AG04449 (cell line): ENCODE data around the gene OPA1.

ENCODE experiments used
- CTCF ChIA-PET: fragments of 350-600 bp; formaldehyde crosslinking; extraction: SDS; loops from one replicate; lab custom pipeline; 2021; ENCODE audit warnings: antibody characterized with exemption; lab: Yijun Ruan, JAX
- POLR2A ChIA-PET: fragments of 400-600, 350-600 bp; formaldehyde crosslinking; extraction: SDS; loops from one replicate; lab custom pipeline; 2020; ENCODE audit warnings: antibody characterized with exemption, inconsistent platforms; lab: Yijun Ruan, JAX
- DNase-seq: peaks from one replicate; pipeline ENCODE4 v3.0.0-alpha.2; 2010; ENCODE audit warnings: low read depth, low spot score
- H3K4me3 ChIP-seq: 2 replicates; pipeline ENCODE4 v1.5.1; 2011; ENCODE audit warnings: low read depth, mild to moderate bottlenecking, control low read depth, low read length
- TF ChIP-seq, protein P1 (sequence below): IDR thresholded peaks from one replicate; pipeline ENCODE4 v1.5.1; 2011; ENCODE audit warnings: mild to moderate bottlenecking, moderate library complexity, low read length, control low read depth, inconsistent platforms; ENCODE audit not compliant: insufficient read depth; ENCODE audit errors: missing control alignments

Gene OPA1

DNA sequence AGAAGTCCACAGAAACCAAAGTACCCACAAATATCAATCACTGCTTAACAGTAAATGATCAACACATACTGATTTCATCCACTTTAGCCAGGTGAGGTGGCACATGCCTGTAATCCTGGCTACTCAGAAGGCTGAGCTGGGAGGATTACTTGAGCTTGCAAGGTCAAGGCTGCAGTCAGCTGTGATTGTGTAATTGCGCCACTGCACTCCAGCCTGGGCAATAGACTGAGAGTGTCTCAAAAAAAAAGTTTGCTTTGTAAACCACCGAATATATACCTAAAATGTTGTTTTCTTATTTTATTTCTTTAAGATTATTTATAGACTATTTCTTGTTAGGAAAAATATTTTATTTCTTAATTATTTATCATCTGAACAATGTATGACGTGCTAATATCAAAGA, 29.6 kb upstream of the OPA1 start:
- POLR2A ChIA-PET, result no interaction called here
- CTCF ChIA-PET, result interaction anchor here (1.6 kb wide), 1 partner anchor 750 kb away, joined by 6 read pairs; no protein-coding TSS in a partner anchor
- TF ChIP-seq, protein P1, sequence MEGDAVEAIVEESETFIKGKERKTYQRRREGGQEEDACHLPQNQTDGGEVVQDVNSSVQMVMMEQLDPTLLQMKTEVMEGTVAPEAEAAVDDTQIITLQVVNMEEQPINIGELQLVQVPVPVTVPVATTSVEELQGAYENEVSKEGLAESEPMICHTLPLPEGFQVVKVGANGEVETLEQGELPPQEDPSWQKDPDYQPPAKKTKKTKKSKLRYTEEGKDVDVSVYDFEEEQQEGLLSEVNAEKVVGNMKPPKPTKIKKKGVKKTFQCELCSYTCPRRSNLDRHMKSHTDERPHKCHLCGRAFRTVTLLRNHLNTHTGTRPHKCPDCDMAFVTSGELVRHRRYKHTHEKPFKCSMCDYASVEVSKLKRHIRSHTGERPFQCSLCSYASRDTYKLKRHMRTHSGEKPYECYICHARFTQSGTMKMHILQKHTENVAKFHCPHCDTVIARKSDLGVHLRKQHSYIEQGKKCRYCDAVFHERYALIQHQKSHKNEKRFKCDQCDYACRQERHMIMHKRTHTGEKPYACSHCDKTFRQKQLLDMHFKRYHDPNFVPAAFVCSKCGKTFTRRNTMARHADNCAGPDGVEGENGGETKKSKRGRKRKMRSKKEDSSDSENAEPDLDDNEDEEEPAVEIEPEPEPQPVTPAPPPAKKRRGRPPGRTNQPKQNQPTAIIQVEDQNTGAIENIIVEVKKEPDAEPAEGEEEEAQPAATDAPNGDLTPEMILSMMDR, result no peak
- no peak overlapping the region for H3K4me3 ChIP-seq
- no peak for DNase-seq

DNA sequence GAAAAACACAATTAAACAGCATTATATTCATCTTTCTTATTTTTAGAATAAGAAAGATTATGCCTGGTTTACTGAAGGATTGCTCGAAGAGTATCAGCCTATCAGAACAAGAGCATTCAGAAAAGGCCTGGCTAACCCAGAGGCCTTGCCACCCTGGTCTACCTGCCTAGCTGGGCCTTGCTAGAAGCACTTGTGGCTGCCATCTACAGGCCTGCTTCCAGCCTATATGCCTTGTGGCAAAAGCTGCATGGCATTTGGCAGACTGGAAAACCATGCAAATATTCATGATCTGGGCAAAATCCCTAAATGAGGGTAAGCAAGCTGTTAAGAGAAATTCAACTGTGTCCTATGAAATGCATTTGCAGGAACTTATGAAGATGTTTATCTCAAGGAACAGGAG, 29.0 kb upstream of the OPA1 start:
- no peak for DNase-seq
- TF ChIP-seq, protein P1, result no peak
- no peak overlapping the region for H3K4me3 ChIP-seq
- CTCF ChIA-PET, result interaction anchor here (1.6 kb wide), 1 partner anchor 751 kb away, joined by 6 read pairs; no protein-coding TSS in a partner anchor
- POLR2A ChIA-PET, result no interaction called here

DNA sequence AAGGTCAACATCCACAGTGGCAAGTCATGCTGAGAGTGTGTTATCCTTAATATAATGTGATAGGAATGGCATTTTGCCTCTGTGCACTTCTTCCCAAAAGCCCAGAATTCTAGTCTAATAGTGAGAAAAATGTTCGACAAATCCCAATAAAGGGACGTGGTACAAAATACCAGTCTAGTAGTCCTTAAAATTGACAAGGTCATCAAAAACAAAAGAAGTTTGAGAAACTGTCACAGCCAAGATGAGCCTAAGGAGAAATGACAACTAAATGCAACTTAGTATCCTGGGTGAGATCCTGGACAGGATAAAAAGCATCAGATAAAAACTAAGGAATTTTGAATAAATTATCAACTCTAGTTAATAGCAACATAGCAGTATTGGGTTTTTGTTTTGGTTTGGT, 23.9 kb upstream of the OPA1 start:
- CTCF ChIA-PET, result interaction anchor here (1.5 to 4.9 kb wide), 3 partner anchors 756 to 1004 kb away, joined by 3 to 41 read pairs (median 6); no protein-coding TSS in a partner anchor
- TF ChIP-seq, protein P1, result no peak
- no peak overlapping the region for H3K4me3 ChIP-seq
- DNase-seq, result no peak
- POLR2A ChIA-PET, result no interaction called here

DNA sequence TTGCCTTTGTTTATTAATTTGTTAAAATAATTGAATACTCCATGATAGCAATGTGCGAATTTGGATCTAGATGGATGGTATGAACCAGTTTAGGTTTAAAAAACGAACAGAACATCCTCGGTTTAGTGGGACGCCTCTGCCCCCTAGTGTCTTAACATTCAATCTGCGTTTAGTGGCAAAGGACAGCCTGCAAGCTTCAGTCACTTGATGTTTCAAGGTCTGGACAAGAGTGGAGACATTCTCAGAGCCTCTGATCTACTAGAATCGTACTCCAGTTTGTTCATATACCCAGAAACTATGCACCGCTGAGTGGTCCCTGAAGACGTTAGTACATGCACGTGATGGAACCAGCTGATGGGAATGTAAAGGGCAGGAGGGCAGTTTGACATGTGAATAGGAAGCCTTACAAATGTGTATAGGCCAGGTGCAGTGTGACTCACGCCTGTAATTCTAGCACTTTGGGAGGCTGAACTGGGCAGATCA, 20.5 kb upstream of the OPA1 start:
- H3K4me3 ChIP-seq, result no peak overlapping the region
- TF ChIP-seq, protein P1, result peak; percentile 78
- no peak for DNase-seq
- POLR2A ChIA-PET, result no interaction called here
- CTCF ChIA-PET, result interaction anchor here (0.6 to 4.9 kb wide), 13 partner anchors 8 to 1107 kb away, joined by 3 to 41 read pairs (median 5); no protein-coding TSS in a partner anchor

DNA sequence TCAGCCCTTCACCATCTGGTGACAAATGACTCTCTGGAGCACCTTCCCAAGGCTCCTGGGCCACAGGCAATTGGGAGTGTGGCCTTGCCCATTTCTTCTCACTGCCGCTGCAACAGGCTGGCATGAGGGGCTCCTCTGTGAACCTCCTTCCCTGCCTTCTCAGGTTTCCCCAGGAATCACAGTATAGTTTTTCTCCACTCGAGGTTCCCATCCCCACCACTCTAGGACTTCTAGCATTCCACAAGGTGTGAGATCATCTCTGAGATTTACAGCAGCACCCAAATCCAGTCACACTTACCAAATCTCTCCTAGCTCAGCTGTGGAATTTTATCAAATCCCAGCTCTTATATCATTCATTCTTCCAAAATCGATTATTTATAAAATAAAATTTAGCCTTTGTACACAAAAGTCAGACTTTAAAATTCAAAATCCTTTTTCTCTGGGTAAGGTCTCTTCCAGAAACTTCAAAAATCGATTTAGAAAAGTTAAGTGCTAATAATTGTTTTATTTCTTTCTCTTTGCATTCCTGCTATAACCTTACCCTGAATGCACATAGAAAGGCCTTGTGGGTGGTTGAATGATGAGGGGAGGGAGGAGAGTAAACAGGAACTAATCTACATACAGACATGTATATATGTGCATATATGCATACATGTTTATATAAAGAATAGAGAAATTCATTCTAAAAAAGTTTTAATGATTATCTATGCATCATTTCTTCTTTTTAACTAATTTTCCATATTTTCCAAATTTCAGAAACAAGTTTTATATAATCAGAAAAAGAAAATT, 19.4 kb upstream of the OPA1 start:
- TF ChIP-seq, protein P1, result no peak
- POLR2A ChIA-PET, result no interaction called here
- H3K4me3 ChIP-seq, result no peak overlapping the region
- CTCF ChIA-PET, result interaction anchor here (0.6 to 4.9 kb wide), 13 partner anchors 10 to 1110 kb away, joined by 3 to 41 read pairs (median 6); no protein-coding TSS in a partner anchor
- no peak for DNase-seq

DNA sequence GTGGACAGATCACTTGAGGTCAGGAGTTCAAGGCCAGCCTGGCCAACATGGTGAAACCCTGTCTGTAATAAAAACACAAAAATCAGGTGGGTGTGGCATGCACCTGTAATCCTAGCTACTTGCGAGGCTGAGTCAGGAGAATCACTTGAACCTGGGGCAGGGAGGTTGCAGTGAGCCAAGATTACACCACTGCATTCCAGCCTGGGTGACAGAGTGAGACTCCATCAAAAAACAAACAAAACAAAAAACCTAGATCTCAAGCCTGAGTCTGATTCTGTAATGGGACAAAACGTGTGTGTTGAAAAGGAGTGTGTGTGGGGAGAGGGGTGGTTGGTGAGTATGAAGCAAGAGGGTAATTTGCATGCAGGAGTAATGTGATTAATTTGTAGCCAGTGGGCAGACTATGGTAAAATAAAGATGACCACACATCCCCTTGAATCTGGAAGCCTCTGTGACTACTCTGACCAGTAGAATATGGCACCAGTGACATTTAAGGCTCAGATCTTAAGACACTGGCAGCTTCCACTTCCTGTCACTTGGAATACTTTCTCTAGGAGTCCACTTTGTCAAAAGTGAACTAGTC, 18.4 kb upstream of the OPA1 start:
- CTCF ChIA-PET, result interaction anchor here (1.0 to 4.1 kb wide), 5 partner anchors 533 to 1111 kb away, joined by 3 to 29 read pairs (median 5); no protein-coding TSS in a partner anchor

More for the DNA sequence above, 18.4 kb upstream of the OPA1 start:
- TF ChIP-seq, protein P1, result no peak
- POLR2A ChIA-PET, result no interaction called here
- no peak overlapping the region for H3K4me3 ChIP-seq
- no peak for DNase-seq
